K562 (cell line): Measurements from ENCODE around the gene EPHX1. TPM values are rescaled to one million over a fixed set of nuclear protein-coding genes. Genes with fewer than 3 reads are reported as not detected.

Experiments
- ARID3A ChIP-seq: IDR thresholded peaks from 2 replicates; pipeline ENCODE4 v1.6.1; 2012; ENCODE audit warnings: low read depth, low read length, improper control_type of control experiment, borderline replicate concordance
- EWSR1 ChIP-seq: fragments of 450-650 bp; IDR thresholded peaks from 2 replicates; pipeline ENCODE4 v1.6.1; 2018; ENCODE audit warnings: borderline replicate concordance, mild to moderate bottlenecking, low read depth, moderate library complexity; ENCODE audit not compliant: partially characterized antibody
- GABPB1 ChIP-seq: sonication (generic); formaldehyde crosslinking; IDR thresholded peaks from 2 replicates; pipeline ENCODE4 v1.8.0; 2022; ENCODE audit warnings: mild to moderate bottlenecking, missing genetic modification reagents
- HMG20B ChIP-seq: fragments of 250-450 bp; sonication (Bioruptor Pico); IDR thresholded peaks from 2 replicates; pipeline ENCODE4 v1.5.0; 2021; ENCODE audit warnings: mild to moderate bottlenecking
- ILF3 ChIP-seq: fragments of 450-650 bp; IDR thresholded peaks from 2 replicates; pipeline ENCODE4 v1.6.1; 2018; ENCODE audit warnings: antibody characterized with exemption, mild to moderate bottlenecking, moderate library complexity, borderline replicate concordance
- RBM22 ChIP-seq: fragments of 200-400 bp; formaldehyde crosslinking; IDR thresholded peaks from 2 replicates; pipeline ENCODE4 v1.6.1; 2018; ENCODE audit warnings: low read length, low read depth; ENCODE audit not compliant: poor library complexity, severe bottlenecking
- TAF9B ChIP-seq: fragments of 450-650 bp; IDR thresholded peaks from 2 replicates; pipeline ENCODE4 v1.6.1; 2018; ENCODE audit warnings: mild to moderate bottlenecking; ENCODE audit not compliant: partially characterized antibody
- TCF15 ChIP-seq: fragments of 250-450 bp; sonication (Bioruptor Pico); IDR thresholded peaks from 2 replicates; pipeline ENCODE4 v1.8.0; 2022; ENCODE audit warnings: moderate library complexity, mild to moderate bottlenecking, inconsistent platforms
- TRIM25 ChIP-seq: fragments of 450-650 bp; IDR thresholded peaks from 2 replicates; pipeline ENCODE4 v1.7.0; 2016; ENCODE audit warnings: borderline replicate concordance
- UBTF ChIP-seq, 2 experiments: IDR thresholded peaks; 2 replicates each; pipeline ENCODE4 v1.6.1; 2012; ENCODE audit warnings: improper control_type of control experiment in 2 of 2, low read depth in 2 of 2, low read length in 2 of 2, borderline replicate concordance in 1 of 2
- VEZF1 ChIP-seq: fragments of 200-800 bp; sonication (Bioruptor generic); IDR thresholded peaks from 2 replicates; pipeline ENCODE4 v1.6.1; 2017; ENCODE audit warnings: missing genetic modification characterization, missing compliant biosample characterization
- ZBTB49 ChIP-seq: sonication (generic); formaldehyde crosslinking; IDR thresholded peaks from 2 replicates; pipeline ENCODE4 v1.8.0; 2022; ENCODE audit warnings: missing genetic modification reagents, mild to moderate bottlenecking, borderline replicate concordance
- ZNF512 ChIP-seq: IDR thresholded peaks from 2 replicates; pipeline ENCODE4 v1.6.1; 2016; ENCODE audit warnings: missing genetic modification characterization, missing compliant biosample characterization
- polyA plus RNA-seq, 8 experiments: library from polyadenylated mRNA; depleted of rRNA in 4 of 8; stranded (reverse) in 5 of 8; unstranded in 3 of 8; fragments of >200 nt; fragmentation: Nextera tagmentation in 2 of 8; fragmentation: Illumina TruSeq in 1 of 8; extraction: Ambion mirVana in 2 of 8; extraction: Trizol in 1 of 8; gene quantifications; 2 replicates each; pipeline versions ENCODE4 v1.2.1 to v1.2.3, GENCODE V29; 2011 to 2014; ENCODE audit warnings: inconsistent platforms in 1 of 8, missing spikeins in 1 of 8
- total RNA-seq, 7 experiments: library from RNA; depleted of rRNA in 6 of 7; stranded (reverse); fragments of >200 nt in 6 of 7; fragmentation: Illumina TruSeq in 2 of 7; extraction: Trizol in 2 of 7; gene quantifications; 2 replicates each; pipeline versions ENCODE4 v1.2.1 to v1.2.3, GENCODE V29; 2011 to 2021; ENCODE audit warnings: low replicate concordance in 1 of 7

The EPHX1 gene
- total and polyA plus RNA-seq, 9 of the 15 experiments (the other 6 are each of a cell fraction or from before 2014, with no cell fraction given) = 0.21 to 27.0 (median 6.7) TPM

- no peak for TF ChIP-seq ZBTB49
- TF ChIP-seq RBM22 = no peak
- no peak for TF ChIP-seq EWSR1
- no peak for TF ChIP-seq ARID3A
- peak; percentile 86 for TF ChIP-seq TAF9B
- peak; percentile 79 for TF ChIP-seq GABPB1 (CRISPR knock-in tag)
- TF ChIP-seq TCF15 (CRISPR knock-in tag) = no peak
- peak; percentile 70 to 77; a peak in 2 of 4 replicates for TF ChIP-seq UBTF (IDR thresholded peaks at IDR 0.05; ENCODE audit: borderline replicate concordance in 1 of 2, low read depth in 2 of 2, low read length in 2 of 2)
- 0 out of 2 replicates have a peak, but pooled peaks have one; percentile 3 for TF ChIP-seq HMG20B
- TF ChIP-seq VEZF1 (CRISPR knock-in tag) = peak; percentile 47
- no peak for TF ChIP-seq ZNF512
- no peak; the same call in 1 of the 2 replicates for TF ChIP-seq TRIM25
- TF ChIP-seq ILF3 = no peak
Observed at GRCh38 chr1:225777583-225778336, 32.2 kb upstream of the EPHX1 start, which contains the start of gene SRP9 (continued).
